SKM-1 (cell line): ENCODE results near the gene SH3PXD2B.
"Not testable (repeated sequence)": the region's sequence is repeated elsewhere in the genome, so short reads cannot be mapped to it uniquely, and the experiment has no call there.

Source experiments
- DNase-seq: peaks from one replicate; lab custom pipeline; 2025; ENCODE audit not compliant: unreplicated experiment; lab: John Stamatoyannopoulos, UW

SH3PXD2B gene

DNA sequence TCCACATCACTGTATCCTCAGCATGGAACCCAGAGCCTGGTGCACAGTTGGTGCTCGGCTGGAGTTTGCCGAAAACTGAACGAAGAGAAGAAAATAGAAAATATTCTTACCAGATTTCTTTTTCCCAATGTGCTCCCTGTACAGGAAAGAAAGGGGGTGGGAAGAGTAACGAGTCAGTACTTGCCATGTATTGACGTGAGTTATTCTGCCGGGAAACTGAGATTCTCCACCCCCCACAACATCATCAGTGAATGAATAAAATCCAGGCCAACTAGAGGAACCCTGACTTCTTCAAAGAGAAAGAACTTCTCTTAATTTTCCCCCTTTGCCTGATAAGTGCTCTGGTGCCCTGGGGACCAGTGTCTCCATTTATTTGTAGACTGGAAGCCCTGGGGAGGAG lies 80.6 kb downstream of the SH3PXD2B start:
- no peak for DNase-seq

DNA sequence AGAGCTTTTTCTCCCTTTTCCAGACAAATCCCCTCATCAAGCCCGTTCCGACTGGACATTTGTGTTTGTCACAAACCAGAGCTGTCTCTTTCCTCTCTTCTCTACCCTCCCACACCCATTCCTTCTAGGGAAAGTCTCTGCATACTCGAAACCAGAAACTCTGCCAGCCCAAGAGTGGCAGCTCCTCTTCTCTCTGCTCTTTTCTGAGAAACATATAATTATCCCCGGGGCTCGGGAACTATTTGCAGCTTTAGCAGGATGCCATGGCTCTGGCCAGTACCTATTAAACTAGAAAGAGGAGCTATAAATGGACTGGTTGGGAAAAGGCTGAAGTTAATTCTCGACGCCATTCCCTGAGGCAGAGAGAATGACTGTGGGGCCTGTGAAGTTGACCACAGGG lies 82.6 kb downstream of the SH3PXD2B start:
- DNase-seq = no peak

DNA sequence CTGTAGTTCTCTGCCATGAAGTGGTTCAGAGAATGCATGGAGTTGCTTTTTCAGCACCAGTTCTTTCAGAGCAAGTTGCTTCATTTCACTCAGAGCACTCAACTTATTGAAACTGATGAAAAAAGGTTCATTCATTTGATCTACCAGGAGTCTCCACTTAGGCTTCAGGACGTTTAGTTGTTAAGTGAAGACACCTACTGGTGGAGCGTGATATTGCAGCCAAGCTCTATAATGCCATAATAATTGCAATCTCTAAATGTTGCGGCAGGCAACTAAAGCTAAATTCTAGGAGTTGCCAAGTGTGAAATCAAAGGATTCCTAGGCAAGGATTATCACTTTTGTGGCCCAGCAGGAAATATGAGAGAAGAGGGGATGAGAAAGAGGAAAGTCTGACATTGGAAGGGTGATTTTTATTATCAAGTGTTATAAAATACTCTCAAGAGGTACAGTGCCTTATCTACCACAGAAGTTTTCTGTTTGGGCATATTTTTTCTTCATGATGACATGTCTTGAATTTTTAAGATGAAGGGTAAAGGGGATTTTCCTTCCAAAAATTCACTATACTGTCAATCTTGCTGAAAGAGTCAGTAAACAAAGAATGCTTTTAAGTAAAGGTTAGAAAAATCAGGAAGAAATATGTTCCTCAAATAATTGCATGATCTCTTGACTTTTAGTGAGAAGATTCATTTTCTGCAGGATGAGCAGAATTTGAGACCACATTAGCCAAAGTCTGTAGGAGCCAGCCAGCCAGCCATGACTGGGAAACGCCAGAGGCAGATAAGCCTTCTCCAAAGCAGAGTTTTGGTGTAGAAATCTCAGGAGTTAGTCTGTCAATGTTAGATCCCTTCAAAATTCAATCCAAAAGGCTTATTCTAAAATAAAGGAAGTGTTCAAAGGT lies 83.4 kb downstream of the SH3PXD2B start:
- no peak for DNase-seq

DNA sequence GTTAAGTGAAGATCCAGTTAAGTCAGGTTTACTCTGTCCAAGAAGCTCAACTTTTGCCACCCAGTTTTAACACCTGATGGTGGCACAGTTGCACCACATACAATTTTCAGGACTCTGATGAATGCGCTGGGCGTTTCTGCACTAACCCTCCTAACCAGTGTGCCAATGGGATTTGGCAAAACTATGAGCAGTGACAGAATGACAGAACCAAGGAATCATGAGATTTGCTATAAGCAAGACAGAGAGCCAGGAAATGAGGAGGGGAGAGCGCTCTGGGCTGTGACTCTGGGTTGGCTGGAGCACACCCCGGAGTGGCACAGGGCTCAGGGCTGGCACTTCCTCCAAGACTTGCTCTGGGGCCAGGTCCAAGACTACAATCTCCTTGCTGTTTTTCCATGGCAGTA lies 84.1 kb downstream of the SH3PXD2B start:
- DNase-seq = no peak

DNA sequence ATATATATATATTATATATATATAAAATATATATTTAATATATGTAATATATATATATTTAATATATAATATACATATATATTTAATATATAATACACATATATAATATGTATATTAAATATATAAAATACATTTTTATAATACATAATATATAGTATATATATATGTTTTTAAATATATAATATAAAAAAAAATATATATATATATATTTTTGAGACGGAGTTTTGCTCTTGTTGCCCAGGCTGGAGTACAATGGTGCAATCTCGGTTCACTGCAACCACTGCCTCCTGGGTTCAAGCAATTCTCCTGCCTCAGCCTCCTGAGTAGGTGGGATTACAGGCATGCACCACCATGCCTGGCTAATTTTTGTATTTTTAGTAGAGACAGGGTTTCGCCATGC lies 85.6 kb downstream of the SH3PXD2B start:
- DNase-seq = not testable (repeated sequence)

DNA sequence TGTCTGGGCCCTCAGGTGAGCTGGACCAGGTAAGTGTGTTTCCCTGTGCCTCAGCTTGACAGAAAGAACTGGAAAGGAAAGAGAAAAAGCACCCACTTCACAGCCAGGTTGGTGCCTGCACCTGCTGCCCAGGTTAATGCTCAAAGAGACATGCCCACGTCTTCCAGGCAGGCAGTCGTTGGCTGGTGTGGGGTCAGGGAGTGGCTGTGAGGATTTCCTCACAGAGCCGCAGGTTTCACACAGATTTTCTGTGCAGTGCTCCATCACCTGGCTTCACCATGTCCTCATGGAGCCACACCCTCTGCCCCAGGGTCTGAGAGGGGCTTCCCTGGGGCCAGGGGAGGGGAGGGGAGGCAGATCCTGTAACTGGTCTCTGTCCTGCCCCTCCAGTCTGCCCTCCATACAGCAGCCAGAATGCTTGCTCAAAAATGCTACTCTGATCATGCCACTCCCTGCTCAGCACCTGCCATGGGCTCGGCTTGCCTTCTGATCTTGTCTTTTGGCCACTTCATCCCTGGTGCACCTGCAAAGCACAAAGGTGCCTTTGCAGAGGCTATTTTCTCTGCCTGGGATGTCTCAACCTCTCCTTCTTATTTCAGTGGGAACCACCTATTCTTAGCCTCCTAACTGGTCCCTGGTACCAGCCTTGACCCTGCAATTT lies 88.2 kb downstream of the SH3PXD2B start:
- no peak for DNase-seq

DNA sequence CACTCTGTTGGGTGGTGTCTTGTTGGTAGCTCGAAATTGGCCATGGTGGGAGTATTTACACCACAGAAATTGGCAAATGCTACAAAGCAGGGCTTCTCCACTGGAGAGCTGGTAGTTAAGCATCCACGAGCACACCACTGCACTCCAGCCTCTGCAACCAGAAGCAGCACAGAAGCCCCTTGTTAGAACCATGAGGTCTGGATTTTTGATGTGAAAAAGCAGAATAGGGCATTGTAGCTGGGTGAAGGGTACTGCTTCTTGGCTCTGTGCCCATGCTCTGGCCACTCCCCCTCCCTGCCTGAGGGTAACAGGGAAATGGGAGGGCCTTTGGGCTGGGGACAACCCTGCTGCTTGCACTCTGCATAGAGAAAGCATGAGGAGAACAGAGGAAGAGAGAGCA lies 89.6 kb downstream of the SH3PXD2B start:
- DNase-seq = no peak

DNA sequence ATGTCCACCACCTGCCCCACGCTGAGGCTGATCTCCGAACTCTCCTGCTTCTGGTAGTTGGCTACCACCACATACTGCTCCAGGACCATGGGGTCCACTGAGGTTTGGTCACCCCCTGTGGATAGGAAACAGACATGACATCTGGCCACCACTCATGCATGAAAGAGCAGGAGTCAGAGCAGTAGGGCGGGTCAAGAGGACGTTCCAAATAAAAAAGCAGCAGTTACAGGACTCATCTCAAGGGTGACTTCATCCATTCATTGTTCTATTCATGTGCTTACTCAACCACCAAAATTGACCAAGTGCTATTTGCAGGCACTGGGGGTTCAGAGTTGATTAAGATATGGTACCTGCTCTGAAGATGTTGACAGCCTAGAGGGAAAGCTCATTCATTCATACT lies 91.6 kb downstream of the SH3PXD2B start:
- no peak for DNase-seq

DNA sequence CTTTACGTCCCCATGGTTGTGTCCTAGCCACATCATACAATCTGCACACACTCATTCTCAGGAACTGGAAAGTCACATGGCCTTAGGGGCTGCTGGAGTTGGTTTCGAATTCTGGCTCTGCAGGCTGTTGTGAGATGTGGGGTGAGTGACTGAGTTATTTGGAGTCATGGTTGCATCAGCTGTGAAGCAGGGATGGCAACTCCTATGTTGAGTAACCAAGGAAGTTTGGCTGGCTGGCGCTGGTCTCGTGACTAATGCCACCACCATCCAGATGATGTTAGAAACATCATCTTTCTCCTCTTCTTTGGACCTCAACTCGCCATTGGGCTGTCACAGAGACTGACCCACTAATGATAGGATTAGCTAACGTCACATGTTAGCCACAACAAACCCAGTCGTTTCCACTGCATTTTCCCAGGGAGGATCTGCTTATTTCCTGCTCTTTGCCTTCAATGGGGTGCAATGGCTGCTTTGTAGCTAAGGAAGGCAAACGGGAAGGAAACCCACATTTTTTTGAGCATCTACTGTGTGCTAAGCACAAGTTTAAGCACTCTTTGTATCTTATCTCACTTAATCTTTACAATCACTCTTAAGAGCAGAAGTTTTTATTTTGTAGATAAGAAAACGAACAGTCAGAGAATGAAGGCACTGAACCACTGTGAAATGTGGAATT lies 92.6 kb downstream of the SH3PXD2B start:
- DNase-seq = peak; percentile 17

DNA sequence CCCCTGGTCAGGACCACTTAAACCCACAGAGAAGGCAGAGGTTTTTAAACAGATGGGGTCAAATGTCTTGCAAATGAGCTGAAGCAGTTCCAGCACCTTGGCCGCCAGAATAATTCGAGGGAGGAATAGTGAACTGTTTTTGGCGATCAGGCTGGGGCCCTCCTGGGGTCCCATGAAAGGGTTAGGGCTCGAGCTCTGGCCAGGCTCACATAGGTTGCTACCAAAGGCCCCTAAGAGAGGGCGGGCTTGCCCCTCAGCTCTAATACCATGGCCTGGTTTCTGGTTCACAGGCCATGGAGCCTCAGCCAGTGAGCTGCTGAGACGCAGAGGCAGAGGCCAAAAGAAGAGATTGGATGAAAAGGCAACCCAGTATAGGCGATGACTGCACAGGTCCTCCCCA lies 96.0 kb downstream of the SH3PXD2B start:
- no peak for DNase-seq

DNA sequence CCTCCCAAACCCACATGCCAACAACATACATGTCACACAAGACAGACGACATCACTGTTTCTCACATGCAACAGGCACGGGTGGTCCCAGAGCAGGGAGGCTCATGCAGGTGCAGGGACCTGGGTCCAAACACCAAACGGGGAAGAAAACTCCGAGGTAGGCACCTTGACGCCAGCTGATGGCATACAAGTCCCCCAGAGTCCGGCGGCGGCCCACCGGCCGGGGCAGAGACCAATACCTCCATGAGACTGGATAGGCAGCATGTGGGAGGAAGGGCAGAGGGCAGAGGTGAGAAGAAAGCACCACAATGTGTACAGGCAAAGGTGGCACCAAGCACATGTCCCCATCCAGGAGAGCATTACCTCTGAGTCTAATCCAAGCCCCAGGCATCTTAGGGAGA lies 97.8 kb downstream of the SH3PXD2B start:
- no peak for DNase-seq

DNA sequence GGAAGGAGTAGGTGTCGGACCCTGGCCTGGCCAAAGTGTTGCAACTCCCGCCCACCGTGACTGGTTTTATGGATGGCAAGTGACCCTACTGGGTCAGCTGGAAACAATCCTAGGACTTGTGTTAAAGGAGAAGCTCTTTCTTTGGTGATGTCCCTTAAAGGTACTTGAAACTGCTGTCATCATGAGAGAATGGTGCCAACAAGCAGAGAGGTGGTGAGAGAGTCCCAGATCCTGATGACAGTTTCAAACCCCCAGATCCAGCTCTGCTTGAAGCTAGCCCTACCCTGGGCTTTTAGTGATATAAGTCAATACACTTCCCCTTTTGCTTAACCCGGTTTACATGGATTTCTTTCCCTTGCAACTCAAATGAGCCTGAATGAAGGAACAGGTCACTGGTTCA lies 98.3 kb downstream of the SH3PXD2B start:
- no peak for DNase-seq

DNA sequence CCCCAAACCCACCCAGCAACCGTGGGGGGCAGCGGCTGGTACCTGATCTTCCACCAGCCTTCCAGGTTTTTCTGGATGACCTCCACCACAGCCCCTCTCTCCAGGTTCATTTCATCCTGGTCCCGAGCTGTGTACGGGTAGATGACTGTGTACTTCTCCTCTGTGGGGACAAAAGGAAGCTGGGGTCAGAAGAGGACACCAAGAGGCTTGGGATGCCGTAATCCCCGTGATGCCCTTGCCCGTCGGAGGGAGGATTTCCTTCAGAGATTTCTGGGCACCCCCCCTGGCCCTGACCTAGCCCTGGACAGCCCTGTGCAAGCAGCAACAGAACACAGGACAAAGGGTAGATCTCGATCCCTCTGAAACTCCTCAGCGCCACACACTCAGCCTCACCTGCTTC lies 100.5 kb downstream of the SH3PXD2B start:
- DNase-seq = no peak

DNA sequence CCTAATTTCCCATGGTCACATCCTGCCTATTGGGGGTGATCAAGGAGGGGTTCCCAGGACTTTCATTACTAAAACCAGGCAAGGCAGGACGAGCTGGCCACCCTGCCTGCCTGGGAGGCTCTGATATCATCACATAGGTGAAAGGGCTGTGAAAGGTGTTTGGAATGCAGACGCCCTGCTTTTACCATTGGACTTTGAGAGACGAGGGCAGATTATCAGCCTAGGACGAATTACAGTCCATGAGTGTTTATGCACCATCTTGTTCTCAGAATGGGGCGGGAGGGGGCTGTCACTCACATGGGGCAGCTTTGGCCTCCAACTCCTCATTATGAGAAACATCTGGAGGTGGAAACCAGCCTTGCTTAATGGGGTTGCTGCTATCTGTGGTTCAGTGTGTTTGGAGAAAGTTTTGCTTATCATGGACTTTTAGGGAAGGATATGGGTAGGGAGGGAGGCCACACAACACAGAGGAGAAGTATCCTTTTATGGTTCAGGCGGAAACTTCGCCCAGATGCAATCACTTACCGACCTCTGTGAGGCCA lies 101.0 kb downstream of the SH3PXD2B start:
- DNase-seq = no peak

DNA sequence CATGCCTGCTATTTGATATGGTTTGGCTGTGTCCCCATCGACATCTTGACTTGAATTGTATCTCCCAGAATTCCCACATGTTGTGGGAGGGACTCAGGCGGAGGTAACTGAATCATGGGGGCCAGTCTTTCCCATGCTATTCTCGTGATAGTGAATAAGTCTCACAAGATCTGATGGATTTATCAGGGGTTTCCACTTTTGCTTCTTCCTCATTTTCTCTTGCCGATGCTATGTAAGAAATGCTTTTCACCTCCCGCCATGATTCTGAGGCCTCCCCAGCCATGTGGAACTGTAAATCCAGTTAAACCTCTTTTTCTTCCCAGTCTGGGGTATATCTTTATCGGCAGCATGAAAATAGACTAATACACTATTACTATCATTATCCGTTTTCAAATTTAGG lies 101.8 kb downstream of the SH3PXD2B start:
- DNase-seq = not testable (repeated sequence)

DNA sequence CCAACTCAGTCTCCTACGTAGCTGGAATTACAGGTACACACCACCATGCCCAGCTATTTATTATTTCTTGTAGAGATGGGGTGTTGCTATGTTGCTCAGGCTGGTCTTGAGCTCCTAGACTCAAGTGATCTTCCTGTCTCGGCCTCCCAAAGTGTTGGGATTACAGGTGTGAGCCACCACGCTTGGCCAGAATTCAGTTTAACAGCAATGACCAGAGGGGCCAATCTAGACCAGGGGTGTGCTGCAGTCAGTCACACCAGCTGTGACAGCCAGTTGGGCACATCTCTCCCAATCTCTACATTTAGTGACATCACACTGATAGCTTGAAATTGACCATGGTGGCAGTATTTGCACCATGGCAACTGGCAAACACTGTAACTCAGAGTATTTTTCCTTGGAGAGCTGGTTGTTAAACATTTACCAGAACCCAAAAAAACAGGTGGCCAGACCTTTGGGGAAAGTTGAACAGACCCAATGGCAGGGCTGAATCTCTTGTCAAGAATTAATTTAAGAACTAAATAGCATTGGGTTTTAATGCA lies 103.0 kb downstream of the SH3PXD2B start:
- no peak for DNase-seq

DNA sequence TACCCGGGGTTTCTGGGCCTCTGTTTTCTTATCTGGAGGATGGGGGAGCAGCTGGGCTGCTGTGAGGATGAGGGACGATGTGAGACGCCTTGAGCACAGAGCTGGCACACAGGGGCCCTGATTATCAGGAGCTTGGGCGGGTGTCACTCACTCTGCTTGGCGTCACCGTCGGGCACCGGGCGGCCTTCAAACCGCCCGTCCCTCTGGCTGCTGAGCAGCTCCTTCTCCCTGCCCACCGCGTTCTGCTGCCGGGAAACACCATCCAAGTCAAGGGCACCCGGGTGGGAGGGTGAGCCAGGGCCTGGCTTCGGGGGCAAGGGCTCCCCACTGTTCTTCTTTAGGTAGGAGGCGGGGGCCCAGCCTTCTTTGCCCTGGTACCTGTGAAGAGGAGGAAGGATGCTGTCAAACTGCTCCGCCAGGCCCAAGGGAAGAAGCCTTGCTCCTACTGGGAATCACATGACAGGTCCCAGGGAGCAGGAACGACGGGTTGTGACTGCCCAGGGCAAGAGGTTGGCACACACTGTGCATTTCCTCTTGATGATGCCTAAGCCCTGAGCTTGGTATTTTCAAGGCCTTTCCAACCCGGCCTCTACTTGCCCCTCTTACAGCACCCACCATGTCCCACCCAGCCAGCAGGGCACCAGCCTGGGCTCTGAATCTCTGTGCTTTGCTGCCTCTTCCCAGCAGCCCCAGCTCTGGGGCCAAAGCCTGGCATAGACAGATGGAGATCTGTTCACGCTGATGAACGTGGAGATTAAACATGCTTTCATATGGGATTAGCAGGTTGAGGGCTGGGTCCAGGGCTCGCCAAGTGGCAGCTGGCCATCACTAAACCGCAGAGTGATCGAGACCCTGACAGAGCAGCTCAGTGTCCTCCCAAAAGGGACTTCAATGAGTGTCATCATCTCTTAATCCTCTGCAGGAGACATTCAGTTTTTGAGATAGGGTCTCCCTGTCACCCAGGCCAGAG lies 103.8 kb downstream of the SH3PXD2B start:
- no peak for DNase-seq

DNA sequence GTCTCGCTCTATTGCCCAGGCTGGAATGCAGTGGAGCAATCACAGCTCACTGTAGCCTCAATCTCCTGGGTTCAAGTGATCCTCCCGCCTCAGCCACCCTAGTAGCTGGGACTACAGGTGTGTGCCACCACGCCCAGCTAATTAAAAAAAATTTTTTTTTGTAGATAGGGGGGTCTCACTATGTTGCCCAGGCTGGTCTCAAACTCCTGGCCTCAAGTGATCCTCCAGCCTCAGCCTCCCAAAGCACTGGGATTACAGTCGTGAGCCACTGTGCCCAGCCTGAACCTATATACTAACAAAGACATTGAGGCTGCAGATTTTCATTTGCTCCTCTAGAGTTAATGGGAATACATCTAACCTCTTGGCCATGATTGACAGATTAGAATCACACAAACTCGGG lies 105.6 kb downstream of the SH3PXD2B start:
- not testable (repeated sequence) for DNase-seq

DNA sequence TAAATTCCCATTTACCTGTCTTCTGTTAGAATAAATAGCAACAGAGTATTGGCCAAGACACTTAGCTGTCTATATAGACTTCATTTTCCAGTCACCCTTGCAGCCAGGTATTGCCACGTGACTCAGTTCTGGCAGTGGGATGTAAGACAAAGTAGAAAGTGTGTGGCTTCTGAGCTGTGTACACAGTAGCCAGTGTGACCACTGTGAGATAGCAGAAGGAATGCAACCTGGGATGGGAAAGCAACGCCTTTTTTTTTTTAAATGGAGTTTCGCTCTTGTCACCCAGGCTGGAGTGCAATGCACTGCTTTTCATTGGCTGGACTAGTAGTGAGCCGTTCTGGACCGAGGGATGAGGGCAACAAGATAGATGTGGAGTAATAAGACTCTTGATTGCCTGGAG lies 106.2 kb downstream of the SH3PXD2B start:
- no peak for DNase-seq

DNA sequence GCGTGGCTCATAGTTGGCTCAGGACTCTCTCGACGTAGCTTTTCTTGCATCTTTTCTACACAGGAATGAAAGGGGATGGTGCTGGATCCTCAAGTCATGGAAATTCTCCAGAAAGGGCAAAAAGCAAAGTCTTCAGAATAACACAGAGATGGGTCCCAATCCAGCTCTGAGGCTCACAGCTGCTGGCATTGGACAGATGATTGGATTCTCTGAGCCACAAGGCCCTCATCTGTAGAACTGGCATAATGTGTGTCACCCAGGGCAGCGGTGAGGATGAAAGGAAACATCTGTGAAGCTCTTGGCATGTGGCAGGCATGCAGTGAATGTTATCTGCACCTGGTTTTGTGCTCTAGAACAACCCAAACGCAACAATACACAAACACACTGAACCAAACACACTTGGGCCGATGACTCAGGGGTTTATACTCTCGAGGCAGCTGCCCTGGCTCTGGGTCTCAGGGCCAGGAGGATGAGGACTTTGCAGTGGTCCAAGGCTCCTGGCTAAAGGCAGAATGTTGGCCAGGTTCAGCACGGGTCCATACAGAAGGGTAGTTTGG lies 106.8 kb downstream of the SH3PXD2B start:
- DNase-seq = no peak
